Esophagus muscularis mucosa (tissue), 4 donors: ENCODE results near the gene ATP13A2. TPM values are rescaled to one million over a fixed set of nuclear protein-coding genes. Genes with fewer than 3 reads are reported as not detected.

Source experiments
- DNase-seq: peaks from one replicate; pipeline ENCODE4 v3.0.0-alpha.2; 2017; ENCODE audit errors: extremely low spot score
- H3K27ac ChIP-seq, 4 donors: fragments of 200-600 bp; sonication (generic); replicated peaks in 1 of 4; 1 replicate in 3 of 4; 2 replicates in 1 of 4; pipeline ENCODE4 v1.5.1; 2016 to 2019; ENCODE audit warnings: mild to moderate bottlenecking in 1 of 4
- H3K27me3 ChIP-seq, 4 donors: fragments of 200-600 bp; sonication (generic); one replicate each; pipeline versions ENCODE4 v1.5.1 to v1.6.0; 2016 to 2019
- H3K36me3 ChIP-seq, 4 donors: fragments of 200-600 bp; sonication (generic); one replicate each; pipeline ENCODE4 v1.5.1; 2016 to 2019
- H3K4me1 ChIP-seq, 4 donors: fragments of 200-600 bp; sonication (generic); one replicate each; pipeline ENCODE4 v1.5.1; 2016 to 2019
- H3K4me3 ChIP-seq, 4 donors: fragments of 200-600 bp; sonication (generic); 1 replicate in 2 of 4; 2 replicates in 2 of 4; pipeline ENCODE4 v1.5.1; 2016 to 2019; ENCODE audit warnings: mild to moderate bottlenecking in 4 of 4, moderate library complexity in 1 of 4
- H3K9me3 ChIP-seq, 4 donors: fragments of 200-600 bp; sonication (generic); 1 replicate in 3 of 4; 2 replicates in 1 of 4; pipeline ENCODE4 v1.5.1; 2016 to 2019
- CTCF ChIP-seq, 3 experiments: fragments of 200-600 bp in 2 of 3; fragments of 450-650 bp in 1 of 3; sonication (generic) in 2 of 3; IDR thresholded peaks; one replicate each; pipeline ENCODE4 v1.5.1; 2017 to 2019; ENCODE audit warnings: antibody characterized with exemption in 3 of 3, mild to moderate bottlenecking in 2 of 3, moderate library complexity in 1 of 3
- EP300 ChIP-seq: sonication (generic); formaldehyde crosslinking; IDR thresholded peaks from one replicate; pipeline ENCODE4 v1.6.1; 2017; ENCODE audit warnings: antibody characterized with exemption
- POLR2A ChIP-seq: fragments of 450-650 bp; IDR thresholded peaks from one replicate; pipeline ENCODE4 v1.6.1; 2017; ENCODE audit warnings: antibody characterized with exemption, moderate library complexity, mild to moderate bottlenecking, low read depth
- POLR2AphosphoS5 ChIP-seq, 2 donors: sonication (generic); formaldehyde crosslinking; IDR thresholded peaks; one replicate each; pipeline ENCODE4 v1.6.1; 2017; ENCODE audit warnings: antibody characterized with exemption in 2 of 2
- WGBS: methylation state at CpG from one replicate; pipeline ENCODE4 v1.1.5; 2018; 5-methylcytosine and 5-hydroxymethylcytosine counted together
- intact Hi-C: fragments of 100-400 bp; cut with DNase I; formaldehyde crosslinking; loops from one replicate; pipeline ENCODE4 v1.15.1; 2023
- total RNA-seq, 4 donors: library from RNA; depleted of rRNA; stranded (reverse); fragments of >200 nt; gene quantifications; one replicate each; pipeline versions ENCODE4 v1.1.0 to v1.2.1, GENCODE V29; 2016

ATP13A2 gene
- total RNA-seq, 4 donors from 2014 or later, result 16.1 to 30.8 (median 23.2) TPM

GRCh38 chr1:17027900-17028299 lies 16.2 kb upstream of the ATP13A2 start:
- 53% methylated on average over 2 of the region's 2 CpGs for WGBS

GRCh38 chr1:17027403-17027802 lies 15.7 kb upstream of the ATP13A2 start:
- H3K9me3 ChIP-seq, result no peaks in the 10 kb centered on the region
- WGBS, result 69% methylated on average over 5 of the region's 5 CpGs
- no peak overlapping the region for H3K27ac ChIP-seq
- H3K4me1 ChIP-seq, result no peaks in the 10 kb centered on the region
- peaks cover 81 to 100% (median 88%) of the 10 kb centered on the region in 4 donors for H3K36me3 ChIP-seq
- intact Hi-C loops, result no loop called here
- no peaks in the 10 kb centered on the region for H3K27me3 ChIP-seq
- no peak overlapping the region for H3K4me3 ChIP-seq
- TF ChIP-seq POLR2A (no peak), POLR2AphosphoS5 (IDR thresholded peaks at IDR 0.05) (no peak), EP300 (no peak), CTCF (IDR thresholded peaks at IDR 0.05) (no peak)
- DNase-seq, result no peak

More at GRCh38 chr1:17027900-17028299, 16.2 kb upstream of the ATP13A2 start:
- no peak for TF ChIP-seq CTCF (IDR thresholded peaks at IDR 0.05)
- no peak for TF ChIP-seq POLR2A
- TF ChIP-seq POLR2AphosphoS5 (IDR thresholded peaks at IDR 0.05), result no peak
- no peak for TF ChIP-seq EP300
- intact Hi-C loops, result no loop called here
- Histone ChIP-seq H3K9me3 (no peaks in the 10 kb centered on the region), H3K27me3 (no peaks in the 10 kb centered on the region), H3K4me1 (no peaks in the 10 kb centered on the region), H3K27ac (no peak overlapping the region), H3K36me3 (peaks cover 81 to 100% (median 89%) of the 10 kb centered on the region in 4 donors), H3K4me3 (no peak overlapping the region)
- no peak for DNase-seq

- H3K9me3 ChIP-seq, result no peaks in the 10 kb centered on the region
- DNase-seq, result no peak
- 89% methylated on average over 1 of the region's 1 CpG for WGBS
- intact Hi-C loops, result no loop called here
- H3K36me3 ChIP-seq, result peaks cover 85 to 100% (median 94%) of the 10 kb centered on the region in 4 donors
- H3K4me1 ChIP-seq, result no peaks in the 10 kb centered on the region
- H3K27ac ChIP-seq, result no peak overlapping the region
- TF ChIP-seq POLR2A, result no peak
- TF ChIP-seq CTCF (IDR thresholded peaks at IDR 0.05), result no peak
- no peak for TF ChIP-seq POLR2AphosphoS5 (IDR thresholded peaks at IDR 0.05)
- no peak for TF ChIP-seq EP300
- no peak overlapping the region for H3K4me3 ChIP-seq
- H3K27me3 ChIP-seq, result no peaks in the 10 kb centered on the region
Observed at GRCh38 chr1:17024721-17025120, 13.0 kb upstream of the ATP13A2 start.

- Histone ChIP-seq H3K27ac (no peak overlapping the region), H3K4me1 (no peaks in the 10 kb centered on the region), H3K9me3 (no peaks in the 10 kb centered on the region), H3K27me3 (no peaks in the 10 kb centered on the region), H3K4me3 (no peak overlapping the region), H3K36me3 (peaks cover 91 to 100% (median 95%) of the 10 kb centered on the region in 4 donors)
- no peak for DNase-seq
- 67% methylated on average over 3 of the region's 3 CpGs for WGBS
- TF ChIP-seq EP300 (no peak), POLR2A (no peak), CTCF (IDR thresholded peaks at IDR 0.05) (no peak), POLR2AphosphoS5 (IDR thresholded peaks at IDR 0.05) (no peak)
- intact Hi-C loops, result no loop called here
Observed at GRCh38 chr1:17023573-17023972, 11.8 kb upstream of the ATP13A2 start.

- Histone ChIP-seq H3K36me3 (peaks cover 91 to 100% (median 95%) of the 10 kb centered on the region in 4 donors), H3K27ac (no peak overlapping the region), H3K4me3 (no peak overlapping the region), H3K27me3 (no peaks in the 10 kb centered on the region), H3K4me1 (no peaks in the 10 kb centered on the region), H3K9me3 (no peaks in the 10 kb centered on the region)
- no peak for DNase-seq
- 57% methylated on average over 4 of the region's 4 CpGs for WGBS
- no peak for TF ChIP-seq CTCF (IDR thresholded peaks at IDR 0.05)
- no peak for TF ChIP-seq POLR2AphosphoS5 (IDR thresholded peaks at IDR 0.05)
- no peak for TF ChIP-seq POLR2A
- intact Hi-C loops, result no loop called here
Observed at GRCh38 chr1:17023102-17023501, 11.4 kb upstream of the ATP13A2 start.
